ENCODE measurements around the gene CCDC85A.

- TF ChIP-seq CTCF (optimal IDR thresholded peaks at IDR 0.05 in 1 of 3, IDR thresholded peaks at IDR 0.05 in 1 of 3, conservative IDR thresholded peaks at IDR 0.05 in 1 of 3; ENCODE audit: extremely low read depth in 1 of 3, insufficient read depth in 2 of 3, low read length in 3 of 3) (no peak), EZH2 (IDR thresholded peaks at IDR 0.05; ENCODE audit: low read length) (no peak)
These were observed 18.8 kb downstream of the CCDC85A start for GRCh38 chr2:56202381-56203121.

All from keratinocyte (primary cell).